M059J (cell line): ENCODE data around the gene DNAH10. TPM values are rescaled to one million over a fixed set of nuclear protein-coding genes. Genes with fewer than 3 reads are reported as not detected.

Experiments used
- DNase-seq: peaks from one replicate; pipeline ENCODE4 v3.0.0-alpha.2; 2012; ENCODE audit warnings: low read depth
- total RNA-seq: library from RNA; depleted of rRNA; stranded (reverse); fragments of >200 nt; shearing (Covaris generic); gene quantifications from 2 replicates; pipeline ENCODE4 v1.2.3, GENCODE V29; 2014; rRNA removed

Gene DNAH10, protein sequence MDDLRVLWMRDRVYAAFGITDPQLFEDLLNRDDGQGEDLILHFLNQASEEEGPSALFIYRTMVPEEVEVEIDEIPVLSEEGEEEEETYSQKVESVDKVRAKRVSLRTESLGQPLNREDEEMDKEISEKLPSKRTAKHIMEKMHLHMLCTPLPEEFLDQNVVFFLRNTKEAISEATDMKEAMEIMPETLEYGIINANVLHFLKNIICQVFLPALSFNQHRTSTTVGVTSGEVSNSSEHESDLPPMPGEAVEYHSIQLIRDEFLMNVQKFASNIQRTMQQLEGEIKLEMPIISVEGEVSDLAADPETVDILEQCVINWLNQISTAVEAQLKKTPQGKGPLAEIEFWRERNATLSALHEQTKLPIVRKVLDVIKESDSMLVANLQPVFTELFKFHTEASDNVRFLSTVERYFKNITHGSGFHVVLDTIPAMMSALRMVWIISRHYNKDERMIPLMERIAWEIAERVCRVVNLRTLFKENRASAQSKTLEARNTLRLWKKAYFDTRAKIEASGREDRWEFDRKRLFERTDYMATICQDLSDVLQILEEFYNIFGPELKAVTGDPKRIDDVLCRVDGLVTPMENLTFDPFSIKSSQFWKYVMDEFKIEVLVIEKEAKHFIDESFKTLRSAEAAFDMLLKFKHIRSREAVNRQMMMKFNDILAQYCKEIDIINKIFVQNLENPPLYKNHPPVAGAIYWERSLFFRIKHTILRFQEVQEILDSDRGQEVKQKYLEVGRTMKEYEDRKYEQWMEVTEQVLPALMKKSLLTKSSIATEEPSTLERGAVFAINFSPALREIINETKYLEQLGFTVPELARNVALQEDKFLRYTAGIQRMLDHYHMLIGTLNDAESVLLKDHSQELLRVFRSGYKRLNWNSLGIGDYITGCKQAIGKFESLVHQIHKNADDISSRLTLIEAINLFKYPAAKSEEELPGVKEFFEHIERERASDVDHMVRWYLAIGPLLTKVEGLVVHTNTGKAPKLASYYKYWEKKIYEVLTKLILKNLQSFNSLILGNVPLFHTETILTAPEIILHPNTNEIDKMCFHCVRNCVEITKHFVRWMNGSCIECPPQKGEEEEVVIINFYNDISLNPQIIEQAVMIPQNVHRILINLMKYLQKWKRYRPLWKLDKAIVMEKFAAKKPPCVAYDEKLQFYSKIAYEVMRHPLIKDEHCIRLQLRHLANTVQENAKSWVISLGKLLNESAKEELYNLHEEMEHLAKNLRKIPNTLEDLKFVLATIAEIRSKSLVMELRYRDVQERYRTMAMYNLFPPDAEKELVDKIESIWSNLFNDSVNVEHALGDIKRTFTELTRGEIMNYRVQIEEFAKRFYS (N-terminal part only)
- not detected in 2 replicates for total RNA-seq

DNA sequence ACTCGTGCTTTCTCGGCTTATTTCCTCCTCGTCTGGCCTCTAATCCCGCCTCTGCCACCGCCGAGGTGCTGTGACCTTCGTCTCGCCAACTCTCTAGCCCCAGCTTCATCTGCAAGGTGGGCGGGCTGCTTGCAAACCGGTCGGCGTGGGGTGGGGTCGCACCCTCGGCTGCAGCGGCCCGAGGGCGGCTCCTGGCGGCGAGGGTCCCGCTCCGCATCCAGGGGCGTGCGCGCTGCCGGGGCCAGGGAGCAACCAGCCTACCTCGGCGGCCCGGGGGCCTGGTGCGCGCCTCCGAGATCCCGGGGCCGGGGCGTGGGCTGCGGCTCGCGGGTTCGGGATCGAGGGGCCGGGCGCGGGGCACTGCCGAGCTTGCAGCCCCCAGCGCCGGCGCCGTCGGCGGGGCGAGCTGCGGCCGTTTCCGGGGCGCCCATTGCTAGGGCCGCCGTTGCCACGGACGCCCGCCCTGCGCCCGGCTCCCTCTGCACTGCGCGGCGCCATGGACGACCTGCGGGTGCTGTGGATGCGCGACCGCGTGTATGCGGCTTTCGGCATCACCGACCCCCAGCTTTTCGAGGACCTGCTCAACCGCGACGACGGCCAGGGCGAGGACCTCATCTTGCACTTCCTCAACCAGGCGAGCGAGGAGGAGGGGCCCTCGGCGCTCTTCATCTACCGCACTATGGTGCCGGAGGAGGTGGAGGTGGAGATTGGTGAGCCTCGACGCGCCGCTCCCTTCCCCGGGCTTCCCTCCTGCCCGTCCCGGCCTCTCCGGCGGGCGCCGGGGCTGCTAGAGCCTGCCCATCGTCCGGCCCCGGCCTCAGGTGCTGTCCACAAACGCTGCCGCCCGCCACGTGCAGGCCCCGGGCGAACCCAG is at the start of gene DNAH10:
DNAH10 (plus strand) TSS at position 461 of the 874 bp plus-strand sequence; CDS start at position 497, 36 bp downstream.
- DNase-seq: no peak

DNA sequence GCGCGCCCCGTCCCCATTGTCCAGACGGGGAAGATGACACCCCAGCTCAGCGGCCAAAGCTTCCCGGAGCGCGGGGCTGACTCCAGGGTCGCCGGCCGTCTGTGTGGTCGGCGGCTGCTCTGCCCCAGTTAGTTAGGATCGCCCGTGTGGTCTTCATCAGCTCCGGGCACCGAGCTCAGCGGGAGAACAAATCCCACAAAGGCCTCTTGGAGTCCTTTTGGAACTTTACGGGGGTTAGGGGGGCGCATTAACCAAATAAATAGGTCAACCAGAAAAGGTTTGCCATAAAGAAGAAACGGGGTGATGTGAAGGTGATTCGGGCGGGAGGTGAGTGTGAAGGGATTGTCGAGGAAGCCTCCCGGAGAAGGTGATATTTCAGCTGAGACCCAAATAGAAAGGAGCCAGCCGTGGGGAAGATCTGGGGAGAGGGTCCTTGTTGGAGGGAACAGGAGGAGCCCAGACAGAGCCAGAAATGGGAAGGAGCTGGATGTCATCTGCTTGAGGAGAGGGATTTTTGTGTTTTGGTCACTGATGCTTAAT is 49.3 kb upstream of the DNAH10 start:
- no peak for DNase-seq

DNA sequence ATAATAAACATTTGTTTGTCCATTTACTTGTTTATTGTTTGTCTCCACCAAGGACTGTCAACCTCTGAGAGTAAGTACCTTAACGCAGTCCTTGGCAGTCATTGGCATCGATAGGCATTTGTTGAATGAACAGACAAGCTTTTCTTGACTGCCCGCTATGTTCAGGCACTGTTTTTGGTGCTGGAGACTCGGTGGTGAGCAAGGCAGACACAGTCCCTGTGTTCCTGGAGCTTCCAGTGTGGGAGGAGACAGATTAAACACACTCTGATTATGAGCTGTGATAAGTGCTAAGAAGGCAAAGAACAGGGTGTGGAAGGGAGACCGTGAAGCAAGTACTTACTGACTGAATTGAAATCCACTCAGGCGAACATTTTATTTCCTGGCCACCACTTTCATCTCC is 48.7 kb upstream of the DNAH10 start:
- DNase-seq: no peak

DNA sequence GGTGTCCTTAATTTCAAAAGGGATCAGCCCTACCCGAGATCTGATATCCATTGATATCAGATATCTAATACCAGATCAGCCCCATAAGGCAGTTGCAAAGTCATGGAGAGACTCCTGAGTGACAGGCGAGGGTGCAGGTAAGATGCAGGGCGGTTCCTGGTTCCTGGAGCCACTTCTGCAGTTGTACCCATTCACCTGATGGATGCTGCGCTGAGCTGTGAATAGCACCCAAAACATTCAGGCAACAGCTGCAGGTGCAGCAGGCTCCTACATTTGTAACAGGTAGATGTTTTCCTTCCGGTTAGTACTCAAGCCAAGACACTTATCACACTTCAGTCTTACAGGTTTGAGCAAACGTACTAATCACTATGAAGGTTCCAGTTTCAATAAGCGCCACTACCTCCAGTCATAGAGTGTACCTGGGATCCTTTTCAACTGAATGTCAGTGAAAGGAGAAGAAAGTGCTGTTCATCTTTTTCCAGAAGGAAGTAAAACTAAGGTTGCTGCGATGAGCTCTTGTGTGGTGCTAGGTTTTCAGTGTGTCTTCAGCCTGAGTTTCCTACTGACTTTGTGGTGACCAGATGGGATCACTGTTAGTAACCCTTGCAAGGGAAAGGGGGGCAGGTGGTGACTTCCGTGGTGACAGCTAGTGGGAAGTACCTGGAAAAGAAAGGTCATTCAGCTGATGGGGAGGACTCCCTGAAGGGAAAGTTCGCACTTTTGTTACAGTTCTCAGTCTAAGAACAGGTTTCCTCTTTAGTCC is 48.1 kb upstream of the DNAH10 start:
- no peak for DNase-seq

DNA sequence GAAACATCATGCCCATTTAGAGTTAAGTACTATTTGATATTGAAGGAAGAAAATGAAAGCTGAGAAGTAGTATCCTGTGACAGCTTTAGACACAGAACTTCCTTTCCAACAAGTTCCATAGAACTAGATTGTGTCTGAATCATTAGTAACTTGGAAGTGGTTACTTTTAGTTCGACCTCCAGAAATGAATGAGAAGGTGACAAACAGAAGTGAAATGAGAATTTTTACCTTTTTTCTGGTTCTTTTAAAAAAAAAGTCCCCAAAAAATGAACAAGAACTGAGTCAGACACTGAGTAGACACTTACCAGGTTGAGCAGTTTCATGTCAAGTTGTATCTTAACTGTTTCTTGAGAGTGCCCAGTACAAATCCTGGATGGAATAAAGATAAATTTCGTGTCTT is 46.9 kb upstream of the DNAH10 start:
- DNase-seq: no peak

DNA sequence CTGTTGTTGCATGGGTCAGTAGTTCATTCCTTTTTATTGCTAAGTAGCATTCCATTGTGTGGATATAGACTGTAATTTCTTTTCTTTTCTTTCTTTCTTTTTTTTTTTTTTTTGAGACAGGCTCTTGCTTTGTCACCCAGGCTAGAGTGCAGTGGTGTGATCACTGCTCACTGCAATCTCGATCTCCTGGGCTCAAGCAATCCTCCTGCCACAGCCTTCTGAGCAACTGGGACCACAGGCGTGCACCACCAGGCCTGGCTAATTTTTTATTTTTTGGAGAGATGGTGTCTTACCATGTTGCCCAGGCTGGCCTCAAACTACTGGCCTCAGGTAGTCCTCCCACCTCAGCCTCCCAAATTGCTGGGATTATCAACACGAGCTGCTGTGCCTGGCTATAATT is 44.8 kb upstream of the DNAH10 start:
- DNase-seq: no peak

DNA sequence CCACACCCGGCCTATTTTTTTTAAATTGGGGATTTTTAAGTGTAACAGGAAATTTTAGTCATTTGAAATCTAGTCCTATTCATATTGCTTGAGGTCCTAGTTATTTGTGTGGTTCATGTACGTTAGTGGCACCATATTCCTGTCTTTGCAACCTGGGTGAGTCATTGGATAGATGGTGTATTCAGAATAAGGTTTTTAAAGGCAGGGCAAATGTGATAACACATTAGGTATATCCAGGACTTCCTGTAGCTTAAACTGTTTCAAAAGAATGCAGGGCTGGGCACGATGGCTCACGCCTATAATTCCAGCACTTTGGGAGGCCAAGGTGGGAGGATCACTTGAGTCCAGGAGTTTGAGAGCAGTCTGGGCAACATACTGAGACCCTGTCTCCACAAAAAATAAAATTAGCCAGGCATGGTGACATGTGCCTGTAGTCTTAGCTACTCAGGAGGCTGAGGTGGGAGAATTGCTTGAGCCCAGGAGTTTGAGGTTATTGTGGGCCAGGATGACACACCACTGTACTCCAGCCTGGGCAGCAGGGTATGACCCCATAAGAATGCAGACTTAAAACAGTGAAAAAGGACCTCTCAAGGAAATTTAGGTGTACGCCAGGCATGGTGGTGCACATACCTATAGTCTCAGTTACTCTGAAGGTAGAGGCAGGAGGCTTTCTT is 41.8 kb upstream of the DNAH10 start:
- no peak for DNase-seq

DNA sequence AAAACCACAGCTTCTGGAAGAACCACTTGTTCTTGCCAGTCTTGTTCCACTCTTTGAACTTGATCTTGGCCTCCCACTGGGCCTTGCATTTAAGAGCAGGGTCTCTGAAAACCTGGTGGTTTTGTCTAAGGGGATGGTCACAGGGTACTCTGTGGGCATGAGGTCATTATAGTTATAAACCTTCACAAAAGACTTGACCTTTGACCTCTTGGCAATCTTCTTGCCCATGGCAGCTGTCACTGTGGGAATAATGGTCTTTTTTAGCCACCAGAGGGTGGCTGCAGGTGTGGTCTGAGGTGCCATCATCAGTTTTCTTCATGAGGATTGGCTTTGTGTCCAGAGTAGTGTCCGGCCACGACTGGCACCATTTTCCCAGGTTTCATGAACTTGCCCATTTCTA is 40.9 kb upstream of the DNAH10 start:
- DNase-seq: no peak

DNA sequence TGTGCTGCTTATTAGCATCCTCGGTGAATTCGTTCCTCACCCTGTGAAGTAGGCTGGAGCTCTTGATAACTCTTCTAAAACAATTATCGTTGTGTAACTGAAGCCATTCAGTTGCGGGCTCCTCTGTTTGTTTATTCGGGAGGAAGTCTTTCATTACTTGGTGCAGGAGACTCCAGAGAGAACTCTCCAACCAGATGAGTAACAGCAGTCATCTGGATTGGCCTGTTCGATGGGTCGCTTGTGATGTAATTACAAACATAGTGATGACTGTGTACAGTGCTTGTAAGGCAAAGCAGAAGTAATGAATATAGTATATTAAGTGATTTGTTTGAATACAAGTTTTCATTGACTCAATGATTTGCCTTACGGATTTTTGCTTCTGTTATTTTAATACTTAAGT is 39.1 kb upstream of the DNAH10 start:
- DNase-seq: no peak

DNA sequence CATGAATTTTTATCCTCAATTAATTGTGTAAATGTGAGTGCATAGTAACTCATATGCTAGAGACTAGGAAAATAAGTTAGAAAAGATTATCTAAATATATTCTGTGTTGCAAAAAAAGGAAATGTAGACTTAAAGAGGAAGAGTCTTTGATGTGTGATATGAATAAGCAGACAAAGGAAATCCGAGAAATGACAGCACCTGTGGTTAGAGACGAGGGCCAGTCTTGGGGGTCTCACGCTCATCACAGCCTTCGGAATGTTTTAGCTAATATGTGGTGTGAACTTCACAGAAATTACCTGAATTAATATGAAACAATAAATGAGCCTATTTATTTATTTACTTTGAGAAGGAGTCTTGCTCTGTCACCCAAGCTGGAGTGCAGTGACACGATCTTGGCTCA is 38.3 kb upstream of the DNAH10 start:
- no peak for DNase-seq

DNA sequence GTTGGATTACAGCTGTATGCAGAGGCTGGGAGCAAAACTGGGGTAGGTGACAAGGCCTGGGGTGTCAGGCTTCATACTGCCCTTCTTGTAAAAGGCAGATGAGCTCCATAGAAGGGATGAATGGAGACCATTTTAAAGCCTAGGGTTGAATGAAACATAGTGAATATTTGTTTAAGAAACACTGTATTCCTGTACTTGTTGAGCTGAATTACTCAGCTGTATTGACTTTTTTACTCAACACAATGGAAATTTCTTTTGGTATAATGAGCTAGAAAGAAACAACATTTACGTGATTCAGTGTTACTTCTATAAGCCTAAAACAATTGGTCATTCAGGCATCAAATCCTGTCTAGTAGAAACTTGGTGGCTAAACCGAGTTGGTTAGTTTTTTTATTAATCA is 35.9 kb upstream of the DNAH10 start:
- DNase-seq: no peak

DNA sequence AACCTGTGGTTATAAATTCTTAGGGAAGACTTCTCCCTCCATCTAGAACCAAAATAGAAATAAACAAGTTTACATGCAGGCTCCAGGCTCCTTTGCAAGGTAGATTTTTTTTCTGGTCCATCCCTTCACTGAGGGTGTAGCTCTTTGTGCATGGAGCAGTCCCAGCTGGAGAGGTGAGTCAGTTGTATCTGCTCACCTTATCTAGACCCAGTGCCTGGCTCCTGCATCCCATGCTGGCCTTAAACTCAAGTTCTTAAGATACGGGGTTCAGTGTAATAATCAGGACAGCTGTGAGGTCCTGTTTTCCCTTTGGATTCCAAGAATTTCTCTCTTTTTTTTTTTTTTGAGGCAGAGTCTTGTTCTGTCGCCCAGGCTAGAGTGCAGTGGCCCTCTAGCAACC is 35.1 kb upstream of the DNAH10 start:
- DNase-seq: no peak

DNA sequence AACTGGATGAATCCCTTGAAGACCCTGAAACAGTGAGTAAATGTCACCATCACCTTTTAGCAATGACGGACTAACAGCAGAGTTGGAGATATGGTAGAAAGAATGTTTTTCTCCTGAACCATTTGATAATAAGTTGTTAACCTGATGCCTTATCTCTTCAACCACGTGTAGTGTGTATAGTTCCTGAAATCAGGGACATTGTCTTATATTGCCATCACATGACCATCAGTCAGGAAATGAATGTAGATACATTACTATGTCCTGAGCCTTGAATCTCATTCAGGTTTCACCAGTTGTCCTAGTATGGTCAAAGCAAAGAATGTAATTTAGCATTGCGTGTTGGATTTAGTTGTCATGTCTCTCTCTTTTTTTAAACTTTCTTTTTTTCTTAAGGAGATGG is 34.2 kb upstream of the DNAH10 start:
- no peak for DNase-seq

DNA sequence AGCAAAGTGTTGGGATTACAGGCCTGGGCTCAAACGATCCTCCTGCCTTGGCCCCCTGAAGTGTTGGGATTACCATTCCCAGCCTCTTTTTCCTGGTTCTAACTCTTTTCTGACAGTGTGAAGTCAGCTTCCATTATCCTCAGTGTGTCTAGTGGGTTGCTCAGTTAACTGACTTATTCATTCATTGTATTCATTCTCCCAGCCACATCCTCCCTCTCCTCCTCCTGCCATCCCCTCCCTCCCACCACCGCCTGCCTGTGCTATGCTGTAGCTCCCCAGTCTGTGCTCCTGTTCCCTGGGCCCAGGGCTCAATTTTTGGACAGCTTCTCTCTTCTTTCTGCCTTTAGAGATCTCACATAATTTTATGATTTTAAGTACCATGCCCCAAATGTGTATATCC is 30.5 kb upstream of the DNAH10 start:
- no peak for DNase-seq

DNA sequence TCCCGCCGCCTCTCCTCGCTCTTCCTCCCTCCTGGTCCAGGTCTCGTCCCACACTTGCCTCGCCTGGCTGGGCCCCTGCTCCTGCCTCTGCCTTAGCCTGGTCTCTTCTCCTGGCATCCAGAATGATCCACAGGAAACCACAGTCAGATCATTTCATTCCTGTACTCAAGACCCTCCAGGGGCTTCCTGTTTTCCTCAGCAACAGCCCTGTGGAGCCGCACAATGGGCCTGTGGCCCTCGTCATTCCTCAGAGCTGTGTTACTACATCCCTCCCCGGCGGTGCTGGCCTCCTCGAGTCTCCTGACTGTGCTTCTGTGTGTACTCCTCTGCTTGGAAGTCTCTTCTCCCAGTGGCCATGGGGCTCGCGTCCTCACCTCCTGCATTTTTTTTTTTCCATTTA is 29.9 kb upstream of the DNAH10 start:
- DNase-seq: no peak

DNA sequence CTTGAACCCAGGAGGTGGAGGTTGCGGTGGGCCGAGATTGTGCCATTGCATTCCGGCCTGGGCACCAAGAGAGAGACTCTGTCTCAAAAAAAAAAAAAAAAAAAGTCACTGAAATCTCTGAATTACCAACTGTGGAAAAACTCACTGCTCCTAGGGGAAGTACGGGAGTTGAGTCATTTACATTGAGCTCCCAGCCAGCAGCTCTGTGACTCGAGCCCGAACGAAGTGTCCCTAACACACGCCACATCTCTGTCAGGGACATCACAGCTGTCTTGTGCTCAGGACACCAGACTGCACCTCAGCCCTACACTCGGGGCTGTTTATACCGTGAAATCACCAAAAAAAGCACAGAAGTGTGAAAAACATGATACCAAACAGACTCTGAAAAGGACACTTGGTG is 28.9 kb upstream of the DNAH10 start:
- no peak for DNase-seq

DNA sequence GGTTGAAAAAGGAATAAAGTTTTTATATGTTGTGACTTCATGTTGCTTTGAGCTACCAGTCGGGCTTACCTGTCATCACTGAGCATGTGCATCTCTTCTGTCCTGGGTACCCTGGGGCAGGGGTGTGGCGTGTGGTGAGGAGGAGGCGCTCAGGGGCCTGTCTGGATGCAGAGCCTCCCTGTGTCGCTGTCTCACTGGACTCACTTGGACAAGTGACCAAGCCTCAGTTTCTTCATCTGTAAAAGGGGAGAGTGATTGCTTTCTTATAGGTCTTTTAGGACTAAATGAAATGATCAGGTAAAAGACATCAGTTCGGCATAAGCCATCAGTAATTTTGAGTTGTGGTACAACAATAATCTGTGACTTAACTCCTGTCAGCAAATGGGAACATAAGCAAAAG is 27.8 kb upstream of the DNAH10 start:
- no peak for DNase-seq

DNA sequence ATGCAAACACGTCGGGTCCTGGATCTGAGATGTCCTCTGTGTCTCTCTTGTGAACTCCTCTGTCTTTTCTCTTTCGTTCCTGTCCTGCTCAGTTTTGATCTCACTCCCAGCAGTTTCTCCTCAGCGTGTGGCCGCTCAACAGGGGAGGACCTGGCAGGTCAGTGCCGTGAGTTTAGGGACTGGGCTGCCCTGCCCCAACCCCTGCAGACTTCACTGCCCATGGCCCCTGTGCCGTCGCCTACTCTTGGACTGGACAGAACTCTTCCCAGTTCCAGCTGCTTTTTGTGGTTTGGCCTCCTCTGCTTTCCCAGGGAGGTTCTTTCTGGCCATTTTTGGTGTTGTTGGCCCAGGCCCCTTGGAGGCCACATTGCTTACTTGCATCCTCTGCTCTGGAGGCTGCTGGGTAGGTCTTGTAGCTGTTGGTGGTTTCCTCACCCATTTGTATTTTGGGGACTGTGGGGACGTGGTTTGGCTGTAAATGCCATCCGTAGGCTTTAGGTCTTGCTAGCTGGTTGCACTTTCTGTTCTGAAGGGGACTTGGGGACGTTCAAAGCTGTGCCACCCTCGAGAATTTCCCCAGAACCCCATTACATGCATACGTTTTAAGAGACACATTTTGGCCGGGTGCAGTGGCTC is 20.0 kb upstream of the DNAH10 start:
- DNase-seq: no peak

DNA sequence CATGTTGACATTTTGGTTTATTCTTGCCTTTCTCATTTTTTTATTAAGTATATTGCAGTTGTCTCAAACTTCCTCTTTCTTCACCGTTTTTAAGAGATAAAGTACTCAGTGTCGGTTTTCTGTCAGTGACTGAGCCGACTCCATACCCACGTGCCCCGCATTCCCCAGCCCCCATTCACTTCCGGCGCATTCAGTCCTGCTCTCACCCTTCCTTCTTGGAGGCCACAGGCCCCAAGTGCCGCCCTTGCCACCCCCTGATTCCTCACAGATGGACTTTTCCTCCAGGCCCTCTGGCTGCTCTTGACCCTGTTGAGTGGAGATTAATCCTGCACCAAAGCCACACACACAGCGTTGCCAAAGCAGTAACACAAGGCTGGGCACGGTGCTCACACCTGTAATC is 19.1 kb upstream of the DNAH10 start:
- DNase-seq: no peak
